HepG2 (cell line): ENCODE measurements around the gene COMT.

Source experiments
- BRCA1 ChIP-seq: sonication (generic); formaldehyde crosslinking; IDR thresholded peaks from 2 replicates; pipeline ENCODE4 v1.4.0; 2020; ENCODE audit warnings: missing genetic modification reagents
- CREB1 ChIP-seq, 2 experiments: fragments of 450-650 bp in 1 of 2; IDR thresholded peaks; 2 replicates each; pipeline ENCODE4 v1.6.1; 2016 to 2017; ENCODE audit warnings: control low read depth in 1 of 2, mild to moderate bottlenecking in 1 of 2, missing compliant biosample characterization in 1 of 2, missing genetic modification characterization in 1 of 2
- CREM ChIP-seq, 2 experiments: sonication (generic) in 1 of 2; formaldehyde crosslinking in 1 of 2; IDR thresholded peaks; 2 replicates each; pipeline versions ENCODE4 v1.4.0 to v1.6.1; 2016 to 2020; ENCODE audit warnings: antibody characterized with exemption in 1 of 2, mild to moderate bottlenecking in 1 of 2, missing genetic modification reagents in 1 of 2
- NFYB ChIP-seq: sonication (generic); formaldehyde crosslinking; IDR thresholded peaks from 2 replicates; pipeline ENCODE4 v1.4.0; 2020; ENCODE audit warnings: missing genetic modification reagents
- SP1 ChIP-seq, 2 experiments: fragments of 450-650 bp in 1 of 2; sonication (generic) in 1 of 2; formaldehyde crosslinking in 1 of 2; IDR thresholded peaks; 2 replicates each; pipeline versions ENCODE4 v1.4.0 to v1.6.1; 2016 to 2020; ENCODE audit warnings: missing genetic modification reagents in 1 of 2
- TF ChIP-seq, protein P1 (sequence below): sonication (generic); formaldehyde crosslinking; IDR thresholded peaks from 2 replicates; pipeline ENCODE4 v1.8.1; 2022; ENCODE audit warnings: mild to moderate bottlenecking, missing genetic modification reagents
- TF ChIP-seq, protein P2 (sequence below): sonication (generic); formaldehyde crosslinking; IDR thresholded peaks from 2 replicates; pipeline ENCODE4 v1.4.0; 2020; ENCODE audit warnings: missing genetic modification reagents, mild to moderate bottlenecking, borderline replicate concordance

DNA sequence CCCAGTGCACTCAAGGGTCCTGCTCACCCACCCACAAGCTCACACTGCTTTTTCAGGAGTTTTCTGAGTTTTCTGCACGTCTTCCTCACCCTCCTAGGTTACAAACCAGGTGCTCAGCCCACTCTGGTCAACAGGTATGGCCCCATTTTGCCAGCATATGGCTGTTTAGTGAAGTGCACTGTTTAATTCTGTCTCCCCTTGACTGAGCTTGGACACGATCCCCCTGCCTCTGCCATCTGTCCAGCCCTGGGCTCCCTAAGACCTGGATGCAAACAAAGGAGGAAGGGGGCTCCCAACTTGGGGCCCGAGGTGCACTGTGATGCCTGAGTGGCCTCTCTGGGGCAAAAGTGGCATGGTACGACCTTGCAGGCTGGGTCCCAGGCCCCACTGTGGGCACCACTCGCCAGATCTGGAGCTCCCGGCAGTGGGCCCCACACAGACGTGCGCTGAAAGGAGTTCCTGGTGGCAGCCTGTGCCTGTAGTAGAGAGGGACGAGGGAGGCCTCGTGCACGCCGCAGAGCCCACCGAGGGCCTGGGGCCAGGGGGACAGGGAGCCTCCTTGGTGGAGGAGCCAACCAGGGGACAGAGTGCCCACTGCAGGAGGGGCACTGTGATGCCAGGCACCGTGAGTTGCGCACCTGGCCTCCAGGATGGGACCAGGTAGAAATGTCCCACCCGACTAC lies 37.3 kb upstream of the COMT start:
- TF ChIP-seq, protein P1, sequence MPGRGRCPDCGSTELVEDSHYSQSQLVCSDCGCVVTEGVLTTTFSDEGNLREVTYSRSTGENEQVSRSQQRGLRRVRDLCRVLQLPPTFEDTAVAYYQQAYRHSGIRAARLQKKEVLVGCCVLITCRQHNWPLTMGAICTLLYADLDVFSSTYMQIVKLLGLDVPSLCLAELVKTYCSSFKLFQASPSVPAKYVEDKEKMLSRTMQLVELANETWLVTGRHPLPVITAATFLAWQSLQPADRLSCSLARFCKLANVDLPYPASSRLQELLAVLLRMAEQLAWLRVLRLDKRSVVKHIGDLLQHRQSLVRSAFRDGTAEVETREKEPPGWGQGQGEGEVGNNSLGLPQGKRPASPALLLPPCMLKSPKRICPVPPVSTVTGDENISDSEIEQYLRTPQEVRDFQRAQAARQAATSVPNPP (CRISPR knock-in tag), result no peak
- no peak for TF ChIP-seq CREM (IDR thresholded peaks at IDR 0.05)
- TF ChIP-seq CREM (CRISPR knock-in tag; IDR thresholded peaks at IDR 0.05), result no peak
- no peak for TF ChIP-seq SP1 (IDR thresholded peaks at IDR 0.05)
- no peak for TF ChIP-seq SP1 (CRISPR knock-in tag; IDR thresholded peaks at IDR 0.05)
- TF ChIP-seq, protein P2, sequence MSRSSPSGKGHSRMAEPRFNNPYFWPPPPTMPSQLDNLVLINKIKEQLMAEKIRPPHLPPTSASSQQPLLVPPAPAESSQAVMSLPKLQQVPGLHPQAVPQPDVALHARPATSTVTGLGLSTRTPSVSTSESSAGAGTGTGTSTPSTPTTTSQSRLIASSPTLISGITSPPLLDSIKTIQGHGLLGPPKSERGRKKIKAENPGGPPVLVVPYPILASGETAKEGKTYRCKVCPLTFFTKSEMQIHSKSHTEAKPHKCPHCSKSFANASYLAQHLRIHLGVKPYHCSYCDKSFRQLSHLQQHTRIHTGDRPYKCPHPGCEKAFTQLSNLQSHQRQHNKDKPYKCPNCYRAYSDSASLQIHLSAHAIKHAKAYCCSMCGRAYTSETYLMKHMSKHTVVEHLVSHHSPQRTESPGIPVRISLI (CRISPR knock-in tag), result no peak
- TF ChIP-seq BRCA1 (CRISPR knock-in tag), result no peak
- no peak for TF ChIP-seq CREB1 (IDR thresholded peaks at IDR 0.05)
- no peak for TF ChIP-seq CREB1 (CRISPR knock-in tag; IDR thresholded peaks at IDR 0.05)
- no peak for TF ChIP-seq NFYB (CRISPR knock-in tag)
